ENCODE data around the gene CDKAL1.

CDKAL1 gene

GRCh38 chr6:20575125-20575524 lies 40.9 kb downstream of the CDKAL1 start:
- H3K79me2 ChIP-seq (ENCODE audit: insufficient read depth, low read depth) = no peaks in the 10 kb centered on the region; the same call in 1 of the 2 replicates
- no peaks in the 10 kb centered on the region for H4K20me1 ChIP-seq (ENCODE audit: insufficient read depth)
- no peak overlapping the region for H3K27ac ChIP-seq
- H3K27me3 ChIP-seq (ENCODE audit: insufficient read depth, low read depth) = no peaks in the 10 kb centered on the region
- no peak overlapping the region for H3K9ac ChIP-seq
- H3K36me3 ChIP-seq (ENCODE audit: insufficient read depth) = 0 out of 2 replicates have a peak, but pooled peaks cover 3% of the 10 kb centered on the region
- no peak overlapping the region for H2AFZ ChIP-seq (ENCODE audit: low read depth)
- no peak overlapping the region for H3K4me2 ChIP-seq
- peaks cover 8% of the 10 kb centered on the region for H3K4me1 ChIP-seq (ENCODE audit: low read depth, poor library complexity, severe bottlenecking)
- no peak overlapping the region for H3K4me3 ChIP-seq (IDR thresholded peaks at IDR 0.05; ENCODE audit: insufficient read depth, low read depth, low read length)
- TF ChIP-seq CTCF (conservative IDR thresholded peaks at IDR 0.05; ENCODE audit: low read depth, low read length) = no peak

- Histone ChIP-seq H3K4me3 (IDR thresholded peaks at IDR 0.05; ENCODE audit: insufficient read depth, low read depth, low read length) (no peak overlapping the region), H3K4me1 (ENCODE audit: low read depth, poor library complexity, severe bottlenecking) (peaks cover 10% of the 10 kb centered on the region), H4K20me1 (ENCODE audit: insufficient read depth) (no peaks in the 10 kb centered on the region)
Measured at GRCh38 chr6:20575704-20576451, 41.6 kb downstream of the CDKAL1 start.

GRCh38 chr6:20577173-20577688 lies 43.0 kb downstream of the CDKAL1 start:
- Histone ChIP-seq H3K27me3 (ENCODE audit: insufficient read depth, low read depth) (no peaks in the 10 kb centered on the region), H3K36me3 (ENCODE audit: insufficient read depth) (0 out of 2 replicates have a peak, but pooled peaks cover 3% of the 10 kb centered on the region), H4K20me1 (ENCODE audit: insufficient read depth) (no peaks in the 10 kb centered on the region), H3K4me1 (ENCODE audit: low read depth, poor library complexity, severe bottlenecking) (peaks cover 13% of the 10 kb centered on the region), H3K9ac (no peak overlapping the region), H2AFZ (ENCODE audit: low read depth) (no peak overlapping the region), H3K27ac (no peak overlapping the region), H3K4me3 (IDR thresholded peaks at IDR 0.05; ENCODE audit: insufficient read depth, low read depth, low read length) (no peak overlapping the region), H3K79me2 (ENCODE audit: insufficient read depth, low read depth) (no peaks in the 10 kb centered on the region; the same call in 1 of the 2 replicates), H3K4me2 (no peak overlapping the region)
- no peak for TF ChIP-seq CTCF (conservative IDR thresholded peaks at IDR 0.05; ENCODE audit: low read depth, low read length)

More at GRCh38 chr6:20575704-20576451, 41.6 kb downstream of the CDKAL1 start:
- no peaks in the 10 kb centered on the region; the same call in 1 of the 2 replicates for H3K79me2 ChIP-seq (ENCODE audit: insufficient read depth, low read depth)
- H3K27ac ChIP-seq = no peak overlapping the region
- no peak overlapping the region for H3K9ac ChIP-seq
- TF ChIP-seq CTCF (conservative IDR thresholded peaks at IDR 0.05; ENCODE audit: low read depth, low read length) = no peak
- H3K36me3 ChIP-seq (ENCODE audit: insufficient read depth) = 0 out of 2 replicates have a peak, but pooled peaks cover 3% of the 10 kb centered on the region
- no peaks in the 10 kb centered on the region for H3K27me3 ChIP-seq (ENCODE audit: insufficient read depth, low read depth)
- H3K4me2 ChIP-seq = no peak overlapping the region
- H2AFZ ChIP-seq (ENCODE audit: low read depth) = no peak overlapping the region

GRCh38 chr6:20581070-20581469 lies 46.8 kb downstream of the CDKAL1 start:
- Histone ChIP-seq H3K36me3 (ENCODE audit: insufficient read depth) (no peaks in the 10 kb centered on the region), H3K27ac (no peak overlapping the region)

More at GRCh38 chr6:20581070-20581469, 46.8 kb downstream of the CDKAL1 start:
- no peaks in the 10 kb centered on the region for H4K20me1 ChIP-seq (ENCODE audit: insufficient read depth)
- H3K9ac ChIP-seq = no peak overlapping the region
- H3K4me1 ChIP-seq (ENCODE audit: low read depth, poor library complexity, severe bottlenecking) = peaks cover 6% of the 10 kb centered on the region
- H3K4me3 ChIP-seq (IDR thresholded peaks at IDR 0.05; ENCODE audit: insufficient read depth, low read depth, low read length) = no peak overlapping the region
- no peak for TF ChIP-seq CTCF (conservative IDR thresholded peaks at IDR 0.05; ENCODE audit: low read depth, low read length)
- H3K79me2 ChIP-seq (ENCODE audit: insufficient read depth, low read depth) = no peaks in the 10 kb centered on the region
- H3K27me3 ChIP-seq (ENCODE audit: insufficient read depth, low read depth) = no peaks in the 10 kb centered on the region
- H3K4me2 ChIP-seq = no peak overlapping the region
- H2AFZ ChIP-seq (ENCODE audit: low read depth) = no peak overlapping the region
